EL (cell line): ENCODE data around the gene SP3.
A peak's percentile ranks its signal among the peaks of the same experiment; 100 is the strongest.

Source experiments
- DNase-seq: peaks from one replicate; pipeline ENCODE4 v3.0.0-alpha.2; 2016

The SP3 gene

GRCh38 chr2:173996766-173997165 is 31.6 kb upstream of the SP3 start:
- DNase-seq, result no peak

- no peak for DNase-seq
Measured at GRCh38 chr2:173993459-173993858, 28.3 kb upstream of the SP3 start.

GRCh38 chr2:173991856-173992588 is 26.8 kb upstream of the SP3 start:
- DNase-seq, result no peak

GRCh38 chr2:173990970-173991819 is 26.0 kb upstream of the SP3 start:
- peak; percentile 46 for DNase-seq

GRCh38 chr2:173990245-173990644 is 25.1 kb upstream of the SP3 start:
- no peak for DNase-seq

GRCh38 chr2:173989884-173990215 is 24.7 kb upstream of the SP3 start:
- DNase-seq, result no peak

- no peak for DNase-seq
Measured at GRCh38 chr2:173989160-173989883, 24.1 kb upstream of the SP3 start.

GRCh38 chr2:173986805-173987204 is 21.6 kb upstream of the SP3 start:
- DNase-seq, result no peak

- no peak for DNase-seq
Measured at GRCh38 chr2:173985605-173985992, 20.4 kb upstream of the SP3 start.

GRCh38 chr2:173984866-173985604 is 19.9 kb upstream of the SP3 start:
- DNase-seq, result no peak

GRCh38 chr2:173983391-173983871 is 18.3 kb upstream of the SP3 start:
- DNase-seq, result no peak

- no peak for DNase-seq
Measured at GRCh38 chr2:173982918-173983317, 17.7 kb upstream of the SP3 start.

- DNase-seq, result no peak
Measured at GRCh38 chr2:173982182-173982714, 17.1 kb upstream of the SP3 start.

GRCh38 chr2:173981520-173981919 is 16.3 kb upstream of the SP3 start:
- no peak for DNase-seq

GRCh38 chr2:173979751-173980351 is 14.7 kb upstream of the SP3 start:
- no peak for DNase-seq

GRCh38 chr2:173978447-173978846 is 13.3 kb upstream of the SP3 start:
- DNase-seq, result no peak

- peak; percentile 77 for DNase-seq
Measured at GRCh38 chr2:173972636-173973035, 7.5 kb upstream of the SP3 start.

- DNase-seq, result no peak
Measured at GRCh38 chr2:173972165-173972564, 7.0 kb upstream of the SP3 start.

- DNase-seq, result no peak
Measured at GRCh38 chr2:173970516-173970924, 5.3 kb upstream of the SP3 start.

- peak; percentile 61 for DNase-seq
Measured at GRCh38 chr2:173969886-173970285, 4.7 kb upstream of the SP3 start.

GRCh38 chr2:173968551-173968950 is 3.4 kb upstream of the SP3 start:
- no peak for DNase-seq
